Neural progenitor cell (in vitro differentiated cells): ENCODE results near the gene FZD8. TPM values are rescaled to one million over a fixed set of nuclear protein-coding genes. Genes with fewer than 3 reads are reported as not detected.
A peak's percentile ranks its signal among the peaks of the same experiment; 100 is the strongest.

ENCODE experiments used
- DNase-seq: peaks from one replicate; pipeline ENCODE4 v3.0.0-alpha.2; 2016; ENCODE audit warnings: low spot score
- H2AFZ ChIP-seq: fragments of 200-600 bp; sonication (generic); replicated peaks from 2 replicates; pipeline ENCODE4 v1.6.1; 2016; ENCODE audit warnings: antibody characterized with exemption
- H3F3A ChIP-seq: fragments of 200-600 bp; sonication (generic); 2 replicates; pipeline ENCODE4 v1.6.1; 2016; ENCODE audit warnings: antibody characterized with exemption, low read depth
- H3K27ac ChIP-seq: fragments of 200-600 bp; sonication (generic); 2 replicates; pipeline ENCODE4 v1.5.1; 2016; ENCODE audit warnings: mild to moderate bottlenecking
- H3K27me3 ChIP-seq: fragments of 200-600 bp; sonication (generic); 2 replicates; pipeline ENCODE4 v1.6.1; 2016; ENCODE audit warnings: mild to moderate bottlenecking, moderate library complexity
- H3K36me3 ChIP-seq: fragments of 200-600 bp; sonication (generic); 2 replicates; pipeline ENCODE4 v1.5.1; 2016
- H3K4me1 ChIP-seq: fragments of 200-600 bp; sonication (generic); 2 replicates; pipeline ENCODE4 v1.6.1; 2016; ENCODE audit warnings: mixed run types
- H3K4me2 ChIP-seq: fragments of 200-600 bp; sonication (generic); 2 replicates; pipeline ENCODE4 v1.6.1; 2016
- H3K4me3 ChIP-seq: fragments of 200-600 bp; sonication (generic); 2 replicates; pipeline ENCODE4 v1.5.1; 2016
- H3K79me2 ChIP-seq: fragments of 200-600 bp; sonication (generic); 2 replicates; pipeline ENCODE4 v1.6.1; 2016; ENCODE audit warnings: low read depth
- H3K9ac ChIP-seq: fragments of 200-600 bp; sonication (generic); 2 replicates; pipeline ENCODE4 v1.6.1; 2016
- H3K9me3 ChIP-seq: fragments of 200-600 bp; sonication (generic); 2 replicates; pipeline ENCODE4 v1.5.1; 2016; ENCODE audit warnings: low read depth
- H4K20me1 ChIP-seq: fragments of 200-600 bp; sonication (generic); 2 replicates; pipeline ENCODE4 v1.6.1; 2016; ENCODE audit warnings: low read depth
- H3K27ac Mint-ChIP-seq: 3 replicates; pipeline ENCODE4 v1.8.0; 2021; ENCODE audit warnings: mixed read lengths
- H3K27me3 Mint-ChIP-seq: 2 replicates; pipeline ENCODE4 v1.8.0; 2022; ENCODE audit warnings: low read depth, mild to moderate bottlenecking, inconsistent platforms, moderate library complexity, mixed read lengths; ENCODE audit not compliant: insufficient read depth
- H3K36me3 Mint-ChIP-seq: 3 replicates; pipeline ENCODE4 v1.8.0; 2021; ENCODE audit warnings: mixed read lengths
- H3K4me1 Mint-ChIP-seq: 3 replicates; pipeline ENCODE4 v1.8.0; 2021; ENCODE audit warnings: mixed read lengths
- H3K4me3 Mint-ChIP-seq: 3 replicates; pipeline ENCODE4 v1.8.0; 2021; ENCODE audit warnings: mild to moderate bottlenecking, moderate library complexity, mixed read lengths
- H3K9me3 Mint-ChIP-seq: 3 replicates; pipeline ENCODE4 v1.8.0; 2020; ENCODE audit warnings: mixed read lengths
- CTCF ChIP-seq: fragments of 200-600 bp; sonication (generic); IDR thresholded peaks from 2 replicates; pipeline ENCODE4 v1.5.1; 2017; ENCODE audit warnings: antibody characterized with exemption, mild to moderate bottlenecking
- EZH2 ChIP-seq: fragments of 200-600 bp; sonication (generic); IDR thresholded peaks from 2 replicates; pipeline ENCODE4 v1.6.1; 2017; ENCODE audit warnings: antibody characterized with exemption, mild to moderate bottlenecking, moderate library complexity
- EZH2phosphoT487 ChIP-seq: fragments of 200-600 bp; sonication (generic); IDR thresholded peaks from 2 replicates; pipeline ENCODE4 v1.6.1; 2017; ENCODE audit warnings: antibody characterized with exemption
- total RNA-seq: library from RNA; depleted of rRNA; stranded (reverse); fragments of >200 nt; gene quantifications from 2 replicates; pipeline ENCODE4 v1.2.3, GENCODE V29; 2015; ENCODE audit warnings: low replicate concordance

Gene FZD8
- total RNA-seq, 1 donor from 2014 or later = 5.0 TPM

- H2AFZ ChIP-seq = no peak overlapping the region
- no peaks in the 10 kb centered on the region for H3K4me1 ChIP-seq
- no peaks in the 10 kb centered on the region for H3K36me3 Mint-ChIP-seq
- no peak for DNase-seq
- no peaks in the 10 kb centered on the region for H3K79me2 ChIP-seq
- H3K9me3 ChIP-seq = no peaks in the 10 kb centered on the region
- TF ChIP-seq EZH2phosphoT487 = no peak
- no peak for TF ChIP-seq CTCF
- no peak for TF ChIP-seq EZH2
- H3K9me3 Mint-ChIP-seq = peaks cover 14% of the 10 kb centered on the region
- H3F3A ChIP-seq = no peaks in the 10 kb centered on the region
- no peaks in the 10 kb centered on the region for H3K36me3 ChIP-seq
- peaks cover 26% of the 10 kb centered on the region for H3K4me1 Mint-ChIP-seq
- H3K9ac ChIP-seq = no peak overlapping the region
- peaks cover 14% of the 10 kb centered on the region for H3K27me3 Mint-ChIP-seq
- H3K27ac ChIP-seq = no peak overlapping the region
- H3K4me2 ChIP-seq = no peak overlapping the region
- no peaks in the 10 kb centered on the region for H4K20me1 ChIP-seq
- H3K4me3 Mint-ChIP-seq = no peak overlapping the region
- H3K4me3 ChIP-seq = no peak overlapping the region
- no peaks in the 10 kb centered on the region for H3K27me3 ChIP-seq
- H3K27ac Mint-ChIP-seq = no peak overlapping the region
These were observed 33.8 kb downstream of the FZD8 start for GRCh38 chr10:35608328-35608672.

DNA sequence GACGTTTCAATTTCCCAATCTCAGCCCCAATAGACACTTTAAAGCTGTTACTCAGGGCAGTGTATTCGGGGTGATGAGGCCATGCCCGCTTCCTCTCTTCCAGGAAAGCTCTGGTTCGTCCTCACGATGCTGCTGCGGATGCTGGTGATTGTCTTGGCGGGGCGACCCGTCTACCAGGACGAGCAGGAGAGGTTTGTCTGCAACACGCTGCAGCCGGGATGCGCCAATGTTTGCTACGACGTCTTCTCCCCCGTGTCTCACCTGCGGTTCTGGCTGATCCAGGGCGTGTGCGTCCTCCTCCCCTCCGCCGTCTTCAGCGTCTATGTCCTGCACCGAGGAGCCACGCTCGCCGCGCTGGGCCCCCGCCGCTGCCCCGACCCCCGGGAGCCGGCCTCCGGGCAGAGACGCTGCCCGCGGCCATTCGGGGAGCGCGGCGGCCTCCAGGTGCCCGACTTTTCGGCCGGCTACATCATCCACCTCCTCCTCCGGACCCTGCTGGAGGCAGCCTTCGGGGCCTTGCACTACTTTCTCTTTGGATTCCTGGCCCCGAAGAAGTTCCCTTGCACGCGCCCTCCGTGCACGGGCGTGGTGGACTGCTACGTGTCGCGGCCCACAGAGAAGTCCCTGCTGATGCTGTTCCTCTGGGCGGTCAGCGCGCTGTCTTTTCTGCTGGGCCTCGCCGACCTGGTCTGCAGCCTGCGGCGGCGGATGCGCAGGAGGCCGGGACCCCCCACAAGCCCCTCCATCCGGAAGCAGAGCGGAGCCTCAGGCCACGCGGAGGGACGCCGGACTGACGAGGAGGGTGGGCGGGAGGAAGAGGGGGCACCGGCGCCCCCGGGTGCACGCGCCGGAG lies 34.4 kb downstream of the FZD8 start:
- Mint-ChIP-seq H3K9me3 (peaks cover 14% of the 10 kb centered on the region), H3K27me3 (peaks cover 14% of the 10 kb centered on the region), H3K4me3 (no peak overlapping the region), H3K27ac (peak overlapping the region; percentile 29), H3K4me1 (peaks cover 23% of the 10 kb centered on the region), H3K36me3 (no peaks in the 10 kb centered on the region)
- H3K27ac ChIP-seq = no peak overlapping the region
- H3K4me2 ChIP-seq = no peak overlapping the region
- no peaks in the 10 kb centered on the region for H3K9me3 ChIP-seq
- no peaks in the 10 kb centered on the region for H3K36me3 ChIP-seq
- no peaks in the 10 kb centered on the region for H3K79me2 ChIP-seq
- TF ChIP-seq CTCF = no peak
- no peak for TF ChIP-seq EZH2
- no peak for TF ChIP-seq EZH2phosphoT487
- H3K27me3 ChIP-seq = no peaks in the 10 kb centered on the region
- no peaks in the 10 kb centered on the region for H4K20me1 ChIP-seq
- no peak overlapping the region for H3K9ac ChIP-seq
- no peaks in the 10 kb centered on the region for H3F3A ChIP-seq
- no peak overlapping the region for H3K4me3 ChIP-seq
- DNase-seq = no peak
- no peak overlapping the region for H2AFZ ChIP-seq
- H3K4me1 ChIP-seq = no peaks in the 10 kb centered on the region

DNA sequence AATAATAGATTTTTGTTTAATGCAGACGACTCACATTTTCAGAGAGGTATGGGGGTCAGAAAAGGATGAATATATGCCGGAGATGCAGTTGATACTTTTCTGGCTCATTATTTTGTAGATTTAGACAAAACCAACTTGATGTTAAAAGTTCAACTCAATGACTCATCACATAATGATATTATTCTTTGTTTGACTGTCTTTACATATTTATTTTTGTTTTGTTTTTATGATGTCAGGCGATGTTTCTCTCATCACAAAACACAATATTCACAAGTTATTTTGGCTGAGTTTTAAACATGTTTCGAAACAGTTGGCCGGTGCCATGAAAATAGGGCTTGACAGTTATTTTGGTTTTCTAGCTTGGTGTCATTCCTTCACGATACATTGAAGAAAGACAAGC lies 35.7 kb downstream of the FZD8 start:
- Histone ChIP-seq H3F3A (no peaks in the 10 kb centered on the region), H4K20me1 (no peaks in the 10 kb centered on the region), H3K27ac (no peak overlapping the region), H3K9me3 (no peaks in the 10 kb centered on the region), H3K79me2 (no peaks in the 10 kb centered on the region), H3K4me2 (no peak overlapping the region), H3K4me3 (no peak overlapping the region), H3K27me3 (no peaks in the 10 kb centered on the region), H3K4me1 (no peaks in the 10 kb centered on the region), H3K9ac (no peak overlapping the region), H3K36me3 (no peaks in the 10 kb centered on the region), H2AFZ (no peak overlapping the region)
- peaks cover 12% of the 10 kb centered on the region for H3K4me1 Mint-ChIP-seq
- no peak for DNase-seq
- TF ChIP-seq EZH2phosphoT487 = no peak
- TF ChIP-seq EZH2 = no peak
- no peak for TF ChIP-seq CTCF
- H3K27me3 Mint-ChIP-seq = peaks cover 12% of the 10 kb centered on the region
- H3K27ac Mint-ChIP-seq = no peak overlapping the region
- no peak overlapping the region for H3K4me3 Mint-ChIP-seq
- no peaks in the 10 kb centered on the region for H3K36me3 Mint-ChIP-seq
- peaks cover 17% of the 10 kb centered on the region for H3K9me3 Mint-ChIP-seq
